HEK293 (cell line): ENCODE data around the gene ADAMTS20.
A peak's percentile ranks its signal among the peaks of the same experiment; 100 is the strongest.
"Not testable (repeated sequence)": the region's sequence is repeated elsewhere in the genome, so short reads cannot be mapped to it uniquely, and the experiment has no call there.

Experiments
- CTCF ChIA-PET: fragments of 350-600 bp; formaldehyde crosslinking; extraction: SDS; loops from one replicate; lab custom pipeline; 2021; ENCODE audit warnings: antibody characterized with exemption; lab: Yijun Ruan, JAX
- POLR2A ChIA-PET: fragments of 300-600 bp; formaldehyde crosslinking; extraction: SDS; loops from one replicate; lab custom pipeline; 2020; ENCODE audit warnings: antibody characterized with exemption, inconsistent platforms; lab: Yijun Ruan, JAX
- H3K27ac ChIP-seq: fragments of 200-500 bp; sonication (Bioruptor generic); 2 replicates; pipeline ENCODE4 v1.5.1; 2014; ENCODE audit warnings: low read depth, low read length, control low read depth, inconsistent platforms; ENCODE audit errors: extremely low read depth
- H3K36me3 ChIP-seq, 2 experiments: fragments of 200-500 bp in 1 of 2; sonication (Bioruptor generic) in 1 of 2; 1 replicate in 1 of 2; 2 replicates in 1 of 2; pipeline ENCODE4 v1.5.1; 2014 to 2017; ENCODE audit warnings: inconsistent platforms in 2 of 2, low read length in 2 of 2; ENCODE audit not compliant: control insufficient read depth in 2 of 2, insufficient read depth in 1 of 2
- H3K4me1 ChIP-seq: fragments of 200-500 bp; sonication (Bioruptor generic); 2 replicates; pipeline ENCODE4 v1.5.1; 2014; ENCODE audit warnings: mild to moderate bottlenecking, low read length, inconsistent platforms; ENCODE audit not compliant: control insufficient read depth, insufficient read depth
- H3K4me3 ChIP-seq: 2 replicates; pipeline ENCODE4 v1.5.1; 2011; ENCODE audit warnings: low read depth, mild to moderate bottlenecking, control low read depth, low read length, moderate library complexity
- H3K9me3 ChIP-seq: fragments of 200-500 bp; sonication (Bioruptor generic); 2 replicates; pipeline ENCODE4 v1.5.1; 2014; ENCODE audit warnings: low read depth, low read length, inconsistent platforms; ENCODE audit not compliant: control insufficient read depth, insufficient read depth
- EGR2 ChIP-seq: fragments of 450-650 bp; formaldehyde crosslinking; IDR thresholded peaks from 2 replicates; pipeline ENCODE4 v1.5.1; 2016; ENCODE audit warnings: low read depth, missing biosample characterization, missing genetic modification characterization
- KLF8 ChIP-seq: fragments of 450-650 bp; formaldehyde crosslinking; IDR thresholded peaks from 2 replicates; pipeline ENCODE4 v1.5.1; 2016; ENCODE audit warnings: missing biosample characterization, missing genetic modification characterization
- SCRT1 ChIP-seq: fragments of 450-650 bp; formaldehyde crosslinking; IDR thresholded peaks from 2 replicates; pipeline ENCODE4 v1.5.1; 2016; ENCODE audit warnings: missing biosample characterization, missing genetic modification characterization, borderline replicate concordance
- SCRT2 ChIP-seq: fragments of 450-650 bp; formaldehyde crosslinking; IDR thresholded peaks from 2 replicates; pipeline ENCODE4 v1.5.1; 2016; ENCODE audit warnings: missing biosample characterization, missing genetic modification characterization
- TRIM28 ChIP-seq: IDR thresholded peaks from 2 replicates; pipeline ENCODE4 v1.6.1; 2011; ENCODE audit warnings: low read length, control low read depth, borderline replicate concordance
- ZBTB21 ChIP-seq: fragments of 450-650 bp; formaldehyde crosslinking; IDR thresholded peaks from 2 replicates; pipeline ENCODE4 v1.5.1; 2017; ENCODE audit warnings: missing biosample characterization, missing genetic modification characterization
- ZFHX2 ChIP-seq: fragments of 450-650 bp; formaldehyde crosslinking; conservative IDR thresholded peaks from 2 replicates; pipeline ENCODE4 v1.5.1; 2016; ENCODE audit warnings: missing biosample characterization, missing genetic modification characterization
- ZNF132 ChIP-seq: fragments of 450-650 bp; formaldehyde crosslinking; IDR thresholded peaks from 2 replicates; pipeline ENCODE4 v1.5.1; 2017; ENCODE audit warnings: missing biosample characterization, missing genetic modification characterization, borderline replicate concordance
- ZNF169 ChIP-seq: fragments of 450-650 bp; formaldehyde crosslinking; IDR thresholded peaks from 2 replicates; pipeline ENCODE4 v1.5.1; 2016; ENCODE audit warnings: missing biosample characterization, missing genetic modification characterization
- ZNF558 ChIP-seq: fragments of 450-650 bp; formaldehyde crosslinking; IDR thresholded peaks from 2 replicates; pipeline ENCODE4 v1.5.1; 2016; ENCODE audit warnings: missing biosample characterization, missing genetic modification characterization
- ZNF610 ChIP-seq: fragments of 450-650 bp; formaldehyde crosslinking; IDR thresholded peaks from 2 replicates; pipeline ENCODE4 v1.5.1; 2016; ENCODE audit warnings: missing biosample characterization, missing genetic modification characterization, borderline replicate concordance
- ZNF658 ChIP-seq: fragments of 450-650 bp; formaldehyde crosslinking; IDR thresholded peaks from 2 replicates; pipeline ENCODE4; 2016; ENCODE audit warnings: missing biosample characterization, missing genetic modification characterization
- ZNF677 ChIP-seq: fragments of 450-650 bp; IDR thresholded peaks from 2 replicates; pipeline ENCODE4 v1.5.0; 2018; ENCODE audit warnings: missing biosample characterization, mild to moderate bottlenecking, missing genetic modification characterization, moderate library complexity
- ZNF692 ChIP-seq: fragments of 450-650 bp; formaldehyde crosslinking; IDR thresholded peaks from 2 replicates; pipeline ENCODE4 v1.5.1; 2016; ENCODE audit warnings: missing biosample characterization, missing genetic modification characterization
- TF ChIP-seq, protein P1 (sequence below): fragments of 450-650 bp; formaldehyde crosslinking; IDR thresholded peaks from 2 replicates; pipeline ENCODE4 v1.5.1; 2016; ENCODE audit warnings: missing biosample characterization, missing genetic modification characterization

ADAMTS20 gene

DNA sequence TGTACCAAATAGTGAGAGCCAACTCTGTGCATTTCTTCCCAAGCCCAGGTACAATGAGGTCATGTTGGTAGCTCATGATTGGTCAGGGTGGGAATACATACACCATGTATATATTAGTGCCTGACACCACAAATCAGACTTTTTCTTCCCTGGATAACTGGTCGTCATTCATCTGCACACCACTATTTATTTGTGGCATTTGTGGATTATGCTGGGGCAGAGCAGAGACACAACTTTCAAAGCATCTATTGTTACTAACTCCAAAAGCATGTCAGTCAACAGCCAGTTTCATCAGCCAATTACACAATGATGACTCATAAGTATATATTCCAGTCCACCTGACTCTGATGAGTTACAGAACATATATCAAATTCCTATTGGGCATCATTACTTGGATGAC lies 181.7 kb downstream of the ADAMTS20 start (continued):
- TF ChIP-seq, protein P1, sequence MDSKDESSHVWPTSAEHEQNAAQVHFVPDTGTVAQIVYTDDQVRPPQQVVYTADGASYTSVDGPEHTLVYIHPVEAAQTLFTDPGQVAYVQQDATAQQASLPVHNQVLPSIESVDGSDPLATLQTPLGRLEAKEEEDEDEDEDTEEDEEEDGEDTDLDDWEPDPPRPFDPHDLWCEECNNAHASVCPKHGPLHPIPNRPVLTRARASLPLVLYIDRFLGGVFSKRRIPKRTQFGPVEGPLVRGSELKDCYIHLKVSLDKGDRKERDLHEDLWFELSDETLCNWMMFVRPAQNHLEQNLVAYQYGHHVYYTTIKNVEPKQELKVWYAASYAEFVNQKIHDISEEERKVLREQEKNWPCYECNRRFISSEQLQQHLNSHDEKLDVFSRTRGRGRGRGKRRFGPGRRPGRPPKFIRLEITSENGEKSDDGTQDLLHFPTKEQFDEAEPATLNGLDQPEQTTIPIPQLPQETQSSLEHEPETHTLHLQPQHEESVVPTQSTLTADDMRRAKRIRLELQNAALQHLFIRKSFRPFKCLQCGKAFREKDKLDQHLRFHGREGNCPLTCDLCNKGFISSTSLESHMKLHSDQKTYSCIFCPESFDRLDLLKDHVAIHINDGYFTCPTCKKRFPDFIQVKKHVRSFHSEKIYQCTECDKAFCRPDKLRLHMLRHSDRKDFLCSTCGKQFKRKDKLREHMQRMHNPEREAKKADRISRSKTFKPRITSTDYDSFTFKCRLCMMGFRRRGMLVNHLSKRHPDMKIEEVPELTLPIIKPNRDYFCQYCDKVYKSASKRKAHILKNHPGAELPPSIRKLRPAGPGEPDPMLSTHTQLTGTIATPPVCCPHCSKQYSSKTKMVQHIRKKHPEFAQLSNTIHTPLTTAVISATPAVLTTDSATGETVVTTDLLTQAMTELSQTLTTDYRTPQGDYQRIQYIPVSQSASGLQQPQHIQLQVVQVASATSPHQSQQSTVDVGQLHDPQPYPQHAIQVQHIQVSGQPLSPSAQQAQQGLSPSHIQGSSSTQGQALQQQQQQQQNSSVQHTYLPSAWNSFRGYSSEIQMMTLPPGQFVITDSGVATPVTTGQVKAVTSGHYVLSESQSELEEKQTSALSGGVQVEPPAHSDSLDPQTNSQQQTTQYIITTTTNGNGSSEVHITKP = 0 out of 2 replicates have a peak, but pooled peaks have one; percentile 23
- TF ChIP-seq ZNF558 (tag by site-specific recombination) = peak; percentile 68; the same call in 1 of the 2 replicates
- TF ChIP-seq ZNF169 = peak; percentile 81; the same call in 1 of the 2 replicates
- TF ChIP-seq ZBTB21 = 0 out of 2 replicates have a peak, but pooled peaks have one; percentile 12
- TF ChIP-seq ZNF132 = no peak
- TF ChIP-seq ZNF692 = peak; percentile 59
- TF ChIP-seq TRIM28 = no peak
- peak; percentile 59; the same call in 1 of the 2 replicates for TF ChIP-seq KLF8 (tag by site-specific recombination)

- H3K36me3 ChIP-seq = no peaks in the 10 kb centered on the region
- TF ChIP-seq EGR2 (tag by site-specific recombination) = peak; percentile 66
- TF ChIP-seq ZNF610 (tag by site-specific recombination) = no peak
- TF ChIP-seq ZNF677 (tag by site-specific recombination) = peak; percentile 53; the same call in 1 of the 2 replicates
- peak; percentile 38; the same call in 1 of the 2 replicates for TF ChIP-seq SCRT1 (tag by site-specific recombination)
- peak; percentile 79 for TF ChIP-seq SCRT2 (tag by site-specific recombination)
- peak; percentile 59 for TF ChIP-seq ZFHX2 (tag by site-specific recombination)
- TF ChIP-seq, all 188 proteins: peak for 5
- no peaks in the 10 kb centered on the region for H3K4me1 ChIP-seq
- H3K4me3 ChIP-seq = no peak overlapping the region
- H3K9me3 ChIP-seq = no peaks in the 10 kb centered on the region
- ChIA-PET CTCF (interaction anchor here (0.6 to 1.8 kb wide), 3 partner anchors 26 to 415 kb away, joined by 3 to 4 read pairs (median 3); no protein-coding TSS in a partner anchor), POLR2A (no interaction called here)
- no peak overlapping the region for H3K27ac ChIP-seq
Measured at GRCh38 chr12:43362910-43363694, 188.9 kb downstream of the ADAMTS20 start.

DNA sequence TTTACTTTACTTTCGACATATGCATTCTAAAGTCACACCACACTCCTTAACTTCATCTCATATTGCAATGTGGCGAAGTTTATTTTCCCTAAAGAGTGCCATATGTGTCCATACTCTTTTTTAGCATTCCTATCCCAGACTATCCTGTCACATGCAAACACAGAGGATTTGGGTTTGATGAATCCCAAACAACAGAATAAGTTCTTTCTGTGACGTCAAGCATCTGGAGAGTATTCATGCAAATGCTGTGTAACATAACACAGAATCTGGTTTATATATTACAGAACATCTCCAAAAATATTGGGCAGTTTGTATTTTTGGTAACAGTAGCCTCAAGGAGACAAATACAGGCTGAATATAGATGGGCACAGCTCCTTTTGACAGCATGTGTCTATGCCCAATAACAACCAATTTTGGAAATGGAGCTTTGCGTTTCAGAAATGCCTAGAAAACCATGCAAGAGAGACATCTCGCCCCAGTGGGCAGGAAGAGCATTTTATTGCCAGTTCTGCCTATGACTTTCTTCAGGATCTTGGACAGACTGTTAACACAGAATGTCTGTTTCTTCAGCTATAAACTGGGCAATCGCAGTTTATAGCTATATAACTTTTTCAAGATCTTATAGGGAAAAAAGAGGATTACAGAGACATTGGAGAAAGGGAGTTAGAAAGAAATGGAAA lies 190.8 kb downstream of the ADAMTS20 start:
- Histone ChIP-seq H3K9me3 (no peaks in the 10 kb centered on the region), H3K27ac (no peak overlapping the region), H3K36me3 (no peaks in the 10 kb centered on the region), H3K4me1 (no peaks in the 10 kb centered on the region), H3K4me3 (no peak overlapping the region)
- POLR2A ChIA-PET = no interaction called here
- TF ChIP-seq, protein P1 = no peak
- TF ChIP-seq ZNF658 (tag by site-specific recombination) = no peak
- CTCF ChIA-PET = interaction anchor here (0.9 kb wide), 1 partner anchor 83 kb away, joined by 5 read pairs; no protein-coding TSS in a partner anchor

DNA sequence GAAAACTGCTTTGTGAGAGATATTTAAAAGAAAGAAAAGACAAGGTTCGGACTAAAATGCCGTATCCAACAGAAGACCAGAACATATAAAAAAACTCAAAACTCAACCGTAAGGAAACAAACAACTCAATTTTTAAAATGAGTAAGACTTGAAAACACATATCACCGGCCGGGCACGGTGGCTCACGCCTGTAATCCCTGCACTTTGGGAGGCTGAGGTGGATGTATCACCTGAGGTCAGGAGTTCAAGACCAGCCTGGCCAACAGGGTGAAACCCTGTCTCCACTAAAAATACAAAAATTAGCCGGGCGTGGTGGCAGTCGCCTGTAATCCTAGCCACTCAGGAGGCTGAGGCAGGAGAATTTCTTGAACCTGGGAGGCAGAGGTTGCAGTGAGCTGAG lies 192.0 kb downstream of the ADAMTS20 start:
- H3K9me3 ChIP-seq, CTCF ChIA-PET, POLR2A ChIA-PET, H3K4me3 ChIP-seq, H3K4me1 ChIP-seq, H3K27ac ChIP-seq, H3K36me3 ChIP-seq: not testable (repeated sequence)
